NK-92 (cell line): ENCODE measurements around the gene ALDOC.

Experiments used
- DNase-seq: peaks from one replicate; lab custom pipeline; 2025; ENCODE audit not compliant: unreplicated experiment; lab: John Stamatoyannopoulos, UW

Gene ALDOC

DNA sequence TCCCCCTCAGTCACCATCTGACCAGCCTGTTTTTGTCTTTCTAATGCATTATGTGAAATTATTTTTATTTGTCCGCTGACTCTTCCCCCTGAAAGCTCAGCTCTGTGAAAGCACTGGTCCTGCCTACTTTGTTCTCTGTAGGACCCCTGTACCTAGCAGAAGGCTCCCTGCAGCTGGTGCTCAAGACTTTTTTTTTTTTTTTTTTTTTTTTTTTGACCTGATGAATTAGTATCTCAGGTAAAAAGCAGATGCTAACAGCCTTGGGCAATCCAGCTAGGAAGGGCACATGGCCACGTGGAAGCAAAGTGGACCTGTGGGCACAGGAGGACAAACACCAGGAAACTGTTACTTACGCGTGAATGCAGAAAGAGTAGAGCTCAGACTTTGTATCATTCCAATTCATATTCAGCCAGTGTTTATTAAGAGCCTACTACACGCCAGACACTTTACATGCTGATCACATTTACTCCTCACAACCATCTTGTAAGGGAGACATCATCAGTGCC is 23.6 kb downstream of the ALDOC start:
- DNase-seq = no peak

DNA sequence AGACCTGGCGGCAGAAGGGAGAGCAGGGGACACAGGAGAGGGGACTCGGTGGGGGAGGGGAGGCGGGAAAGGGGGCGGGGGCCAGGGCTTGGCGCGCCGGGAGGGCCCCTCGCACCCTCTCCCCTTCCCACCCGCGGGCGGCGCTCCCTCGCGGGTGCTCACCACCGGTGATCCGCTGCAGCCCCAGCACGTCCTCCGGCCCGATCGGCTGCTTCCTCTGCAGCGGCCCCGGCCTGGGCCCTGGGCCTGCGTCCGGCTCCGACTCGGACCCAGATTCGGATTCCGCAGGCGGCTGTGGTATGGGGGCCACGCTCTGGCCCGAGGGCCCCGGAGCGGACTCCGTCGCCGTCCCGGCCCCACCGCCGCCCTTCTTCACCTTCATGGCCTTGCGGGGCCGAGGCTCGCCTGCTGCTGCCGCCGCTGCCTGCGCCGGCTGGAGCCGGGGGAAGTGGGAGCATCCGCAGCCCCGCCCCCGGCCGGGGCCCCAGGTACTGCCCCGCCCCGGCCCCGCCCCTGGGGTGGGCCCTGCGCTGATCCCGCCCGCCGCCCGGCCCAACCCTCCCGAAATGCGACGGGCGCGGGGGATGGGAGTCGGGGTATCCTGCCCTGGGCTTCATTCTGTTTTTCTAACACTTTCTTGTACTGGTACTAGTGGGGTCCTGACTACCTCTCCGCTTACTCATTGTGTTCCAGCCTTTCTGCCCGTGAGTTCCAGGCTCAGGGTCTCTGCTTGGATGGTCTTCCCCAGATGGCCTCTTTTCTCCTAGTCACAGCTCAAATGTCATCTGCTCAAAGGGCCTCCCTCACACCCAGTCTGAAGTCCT is 24.3 kb downstream of the ALDOC start, which contains the start of gene UNC119:
UNC119 (minus strand) TSS at position 449 of the 824 bp plus-strand sequence; CDS start at position 382, 67 bp downstream.
- DNase-seq = no peak

DNA sequence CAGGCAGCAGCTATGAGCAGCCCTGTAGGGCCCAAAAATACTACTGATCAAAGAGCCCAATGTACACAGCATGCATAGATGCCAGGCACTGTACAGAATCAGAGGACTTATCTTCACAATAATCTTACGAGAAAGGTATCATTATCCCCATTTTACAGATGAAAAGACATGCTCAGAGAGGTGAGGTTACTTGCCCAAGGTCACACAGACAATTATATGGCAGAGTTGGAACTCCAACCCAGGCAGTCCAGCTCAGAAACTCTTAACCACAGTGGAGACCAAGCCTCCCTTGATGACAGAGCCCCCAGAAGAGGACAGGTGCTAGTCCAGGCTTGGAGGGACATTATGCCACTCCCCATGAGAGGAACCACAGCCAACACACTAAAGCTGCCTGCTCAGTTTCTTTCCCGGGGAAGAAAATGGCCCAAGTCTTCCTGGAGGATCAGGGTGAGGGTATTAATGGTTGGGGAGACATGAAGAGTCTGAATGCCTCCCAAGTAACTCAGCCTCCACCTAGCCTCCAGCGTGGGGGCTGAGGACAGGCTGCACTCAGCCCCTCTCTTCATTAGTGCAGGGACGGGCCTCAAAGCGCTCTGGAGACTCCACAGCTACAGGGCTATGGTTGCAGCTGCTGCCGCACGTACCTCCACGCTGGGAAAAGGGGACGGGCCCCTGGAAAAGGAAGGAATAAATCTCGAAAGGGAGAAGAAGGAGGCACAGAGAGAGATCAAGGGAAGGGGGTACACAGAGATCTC is 25.1 kb downstream of the ALDOC start:
- no peak for DNase-seq

DNA sequence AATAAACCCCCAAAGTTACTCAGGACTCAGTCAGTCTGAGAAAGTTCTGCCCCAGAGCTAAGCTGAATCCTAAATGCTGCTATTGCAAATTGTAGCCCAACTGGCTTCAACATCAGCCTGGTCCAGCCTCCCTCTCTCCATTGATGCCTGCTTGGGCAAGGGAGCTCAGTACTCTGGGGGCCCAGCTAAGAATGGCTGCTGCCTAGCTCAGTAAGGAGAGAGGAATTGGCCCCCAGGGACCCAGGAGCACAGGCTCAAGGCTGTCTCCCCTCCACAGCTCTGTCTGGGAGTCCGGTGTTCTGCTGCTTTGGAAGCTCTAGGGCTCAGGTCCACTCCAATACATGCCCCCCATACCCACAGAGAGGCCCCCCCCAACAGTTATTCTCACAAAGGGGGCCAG is 25.8 kb downstream of the ALDOC start:
- no peak for DNase-seq

DNA sequence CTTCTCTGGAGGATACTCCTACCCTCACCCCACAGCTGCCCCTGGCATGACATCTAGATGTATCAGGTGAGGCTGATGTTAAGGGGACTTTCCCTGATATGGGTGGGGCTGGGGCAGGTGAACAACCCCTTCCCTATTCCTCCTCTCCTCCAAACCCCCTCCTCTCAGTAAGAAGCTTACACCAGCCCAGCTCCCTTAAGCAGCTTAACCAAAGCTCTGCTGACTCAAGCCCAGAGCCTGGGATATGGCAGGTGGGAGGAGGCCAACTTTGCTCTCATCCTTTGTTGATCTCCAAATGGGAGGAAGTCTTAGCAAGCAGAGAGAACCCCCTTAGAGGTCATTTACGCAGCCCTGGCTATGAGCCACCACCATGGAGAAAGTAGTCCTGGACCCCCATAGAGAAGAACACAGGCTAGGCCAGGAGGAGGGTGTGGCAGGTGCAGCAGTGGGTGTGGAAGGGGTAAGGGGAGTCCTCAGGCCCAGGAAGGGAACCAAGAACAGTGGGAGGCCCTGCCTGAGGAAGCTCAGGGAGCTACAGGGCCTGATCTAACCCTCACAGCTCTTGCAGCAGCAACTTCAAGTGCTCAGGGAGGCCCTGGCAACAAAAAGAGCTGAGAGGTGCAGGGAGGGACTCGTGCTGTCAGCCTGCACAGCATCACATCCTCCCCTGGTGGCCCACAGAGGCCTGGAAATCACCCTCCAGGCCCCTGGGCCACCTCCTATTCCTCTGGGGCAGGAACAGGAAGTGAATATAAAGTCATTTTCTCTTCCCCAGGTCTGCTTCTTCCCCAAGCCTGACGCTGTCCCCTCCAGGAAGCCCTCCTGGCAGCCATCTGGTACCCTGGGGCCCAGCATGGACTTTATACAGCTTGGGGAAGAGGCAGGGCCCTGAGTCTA is 27.2 kb downstream of the ALDOC start:
- no peak for DNase-seq

DNA sequence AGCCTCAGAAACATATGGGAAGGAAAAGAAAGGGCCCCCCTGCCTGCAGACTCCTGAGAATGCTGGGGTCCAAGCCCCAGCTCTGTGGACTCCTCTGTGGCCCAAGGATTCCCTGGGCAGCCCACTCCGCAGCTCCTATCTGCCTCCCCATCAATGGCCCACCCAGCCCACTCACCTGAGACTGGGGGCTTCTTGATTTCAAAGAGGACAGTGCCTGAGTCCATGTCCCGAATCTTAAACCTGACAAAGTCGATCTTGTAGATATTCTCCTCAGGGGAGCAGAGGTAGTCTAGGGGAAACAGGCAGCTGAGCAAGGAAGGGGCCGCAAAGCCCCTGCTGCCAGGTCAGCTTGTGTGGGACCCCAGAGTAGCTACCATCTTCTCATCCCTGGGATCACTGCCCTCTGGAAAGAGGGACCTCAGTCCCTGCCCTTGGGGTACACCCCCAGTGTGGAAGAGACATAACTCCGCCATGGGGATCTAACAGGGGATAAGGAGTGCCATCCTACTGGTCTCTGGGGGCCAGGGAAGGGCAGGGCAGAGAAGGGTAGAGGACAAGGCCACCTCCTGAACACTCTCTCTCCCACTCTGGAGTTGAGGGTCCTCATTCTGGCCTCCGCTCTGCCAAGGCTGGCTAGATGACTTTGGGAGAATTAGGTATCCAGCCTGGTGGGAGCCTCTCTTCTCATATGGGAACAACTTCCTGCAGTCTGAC is 28.1 kb downstream of the ALDOC start:
- DNase-seq = no peak

DNA sequence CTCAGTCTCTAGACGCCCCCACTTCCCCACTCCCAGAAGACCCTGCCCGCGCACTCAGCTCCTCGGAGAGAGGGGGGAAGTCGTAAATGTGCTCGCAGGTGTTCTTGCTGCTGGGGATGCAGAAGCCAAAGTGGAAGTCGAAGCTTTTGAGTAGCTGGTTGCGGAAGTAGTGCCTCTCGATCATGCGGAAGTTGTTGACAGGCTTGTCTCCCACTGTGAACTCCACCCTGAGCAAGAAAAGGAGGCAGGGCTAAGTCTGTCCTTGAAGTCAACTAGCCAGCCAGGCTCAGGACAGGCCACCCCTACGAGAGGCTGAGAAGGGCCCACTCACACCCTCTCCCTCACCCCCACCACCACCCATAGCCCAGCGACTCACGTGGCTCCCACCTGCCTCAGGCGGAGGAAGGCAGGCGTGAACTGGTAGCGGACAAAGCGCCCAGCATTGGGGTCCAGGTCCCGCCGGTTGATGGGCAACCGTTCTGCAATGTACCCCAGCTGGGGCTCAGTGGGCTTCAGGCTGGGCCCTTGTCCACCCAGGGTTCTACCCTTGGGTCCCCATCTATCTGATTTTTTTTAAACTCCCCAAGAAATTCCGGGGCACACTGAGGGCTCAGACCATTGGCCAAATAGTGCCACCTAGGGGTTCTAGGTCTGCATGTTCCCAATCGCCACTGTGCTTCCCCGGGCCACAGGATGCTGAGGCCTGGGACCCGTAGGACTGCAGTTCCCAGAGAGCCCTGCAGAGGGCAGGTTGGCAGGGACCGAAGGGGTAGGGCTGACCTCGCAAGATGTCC is 28.9 kb downstream of the ALDOC start:
- DNase-seq = no peak

DNA sequence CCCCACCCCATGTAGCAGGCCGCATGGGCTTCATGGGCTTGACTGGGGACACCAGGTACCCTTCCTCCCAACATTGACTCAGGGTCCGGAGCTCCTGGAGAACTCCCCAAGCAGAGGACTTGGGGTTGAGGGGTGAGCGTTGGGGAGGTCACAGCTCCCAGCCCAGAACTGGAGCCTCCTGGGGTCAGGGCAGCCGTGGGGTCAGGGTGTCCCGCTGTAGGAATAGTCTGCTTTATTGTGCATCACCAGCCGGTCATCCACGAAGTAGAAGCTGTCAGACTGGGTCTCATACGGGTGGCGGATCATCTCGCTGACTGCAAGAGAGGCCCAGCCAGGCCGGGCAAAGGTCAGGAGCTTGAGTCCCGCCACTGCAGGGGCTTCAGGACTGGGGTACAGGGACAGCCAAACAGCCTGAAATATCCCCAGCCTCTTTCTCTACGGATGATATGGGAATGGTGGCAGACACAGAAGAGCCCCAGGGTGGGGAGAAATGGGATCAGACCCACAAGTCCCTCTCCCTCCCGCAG is 29.5 kb downstream of the ALDOC start:
- no peak for DNase-seq

DNA sequence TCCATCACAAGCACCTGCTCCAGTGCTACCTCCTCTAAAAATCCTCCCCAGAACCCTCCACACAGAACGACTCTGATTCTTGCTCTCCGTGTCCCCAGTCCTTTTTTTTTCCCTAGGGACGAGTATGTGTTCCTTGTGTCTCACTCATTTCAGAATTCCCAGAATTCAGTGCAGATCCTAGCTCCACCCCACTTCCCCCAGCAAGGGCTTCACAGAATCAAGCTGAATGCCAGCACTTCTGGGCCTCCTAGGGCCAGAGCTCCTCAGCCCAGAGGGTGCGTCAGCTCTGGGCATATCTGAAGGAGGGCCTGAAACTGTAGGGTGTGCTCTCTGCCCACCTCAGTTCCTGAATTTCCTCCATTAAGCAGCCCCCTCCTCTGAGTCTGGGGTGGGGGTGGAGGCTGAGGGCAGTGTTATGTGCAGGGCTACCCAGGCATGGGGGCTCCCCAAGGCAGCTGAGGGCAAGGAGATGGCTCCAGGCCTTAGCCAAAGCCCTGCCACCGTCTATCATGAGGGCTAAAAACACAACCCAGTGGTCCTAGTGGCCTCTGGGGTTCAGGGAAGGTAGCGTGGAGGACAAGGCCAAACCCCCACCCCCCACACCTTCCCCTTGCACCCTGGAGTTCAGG is 30.8 kb downstream of the ALDOC start:
- no peak for DNase-seq

DNA sequence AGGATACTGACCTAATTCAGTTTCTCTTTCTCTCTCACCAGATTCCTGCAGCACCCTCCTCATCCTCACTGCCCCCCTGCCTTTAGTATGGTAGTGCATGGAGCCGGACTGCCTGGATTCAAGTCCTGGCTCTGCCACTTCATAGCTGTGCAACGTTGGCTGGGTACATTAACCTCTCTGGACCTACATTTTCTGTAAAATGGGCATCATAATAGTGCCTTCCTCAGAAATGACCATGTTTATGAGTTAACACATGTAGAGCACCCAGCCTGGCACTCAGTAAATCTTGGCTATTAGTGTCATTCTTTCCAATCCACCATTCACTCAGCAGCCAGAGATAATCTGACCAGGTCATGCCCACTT is 31.6 kb downstream of the ALDOC start:
- DNase-seq = no peak

DNA sequence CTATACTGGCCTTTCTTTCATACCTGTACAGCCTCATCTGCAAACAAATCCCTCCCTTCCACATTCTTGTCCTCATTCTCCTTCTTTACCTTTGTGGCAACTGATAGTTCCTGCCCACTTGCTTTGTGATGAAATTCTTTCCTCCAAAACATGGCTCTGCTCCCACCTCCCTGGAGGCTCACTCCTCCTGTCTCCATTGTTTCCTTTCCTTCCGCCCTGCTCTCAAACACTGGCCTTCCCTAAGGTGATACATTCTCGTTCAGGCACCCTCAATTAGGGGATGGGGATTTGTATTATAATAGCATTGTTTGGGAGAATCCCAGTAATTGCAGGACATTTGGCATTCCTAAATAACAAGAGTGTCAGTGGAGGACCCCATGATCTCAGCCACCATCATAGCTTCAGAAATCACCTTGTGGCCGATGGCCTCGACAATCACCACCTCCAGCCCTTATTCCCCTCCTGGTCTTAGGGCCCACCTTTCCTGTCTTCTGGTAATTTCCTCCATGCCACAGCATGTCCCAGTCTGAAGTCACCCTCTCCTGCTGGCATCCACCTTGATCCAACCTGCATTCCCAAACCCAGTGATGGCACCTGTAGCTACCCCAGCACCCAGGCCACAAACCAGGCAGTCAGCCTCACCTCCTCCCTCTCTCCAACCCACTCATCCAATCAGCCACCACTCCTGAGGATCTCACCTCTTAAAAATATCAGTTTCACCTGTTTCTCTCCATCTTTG is 32.1 kb downstream of the ALDOC start:
- no peak for DNase-seq

DNA sequence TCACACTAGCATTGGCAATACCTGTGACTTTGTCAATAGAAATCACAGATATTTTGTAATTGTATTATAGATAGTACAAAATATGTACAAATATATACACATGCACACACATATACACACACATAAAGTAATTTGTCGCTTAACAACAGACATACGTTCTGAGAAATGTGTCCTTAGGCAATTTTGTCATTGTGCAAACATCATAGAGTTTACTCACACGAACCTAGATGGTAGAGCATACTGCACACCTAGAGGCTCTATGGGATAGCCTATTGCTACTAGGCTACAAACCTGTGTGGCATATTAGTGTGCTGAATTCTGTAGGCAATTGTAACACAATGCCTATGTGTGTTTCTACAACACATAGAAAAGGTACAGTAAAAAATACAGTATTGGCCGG is 35.3 kb downstream of the ALDOC start:
- DNase-seq = no peak

DNA sequence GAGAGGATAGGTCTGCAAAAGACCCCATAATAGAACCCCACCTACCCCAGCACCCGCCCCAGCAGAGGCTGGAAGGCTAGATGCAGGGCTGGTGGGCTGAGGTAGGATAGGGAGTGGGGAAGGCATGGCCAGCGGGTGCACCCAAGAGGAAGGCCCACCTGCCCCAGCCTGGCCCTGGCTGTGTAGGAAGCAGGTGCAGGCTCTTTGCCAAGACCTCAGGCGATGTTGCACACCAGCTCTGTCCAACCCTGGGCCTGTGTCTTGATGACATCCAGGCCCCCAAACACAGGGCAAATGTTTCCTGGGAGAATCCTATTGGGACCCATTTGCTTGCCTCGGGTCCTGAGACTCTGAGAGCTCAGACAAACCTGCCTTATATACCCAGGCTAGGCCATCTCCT is 36.5 kb downstream of the ALDOC start:
- no peak for DNase-seq

DNA sequence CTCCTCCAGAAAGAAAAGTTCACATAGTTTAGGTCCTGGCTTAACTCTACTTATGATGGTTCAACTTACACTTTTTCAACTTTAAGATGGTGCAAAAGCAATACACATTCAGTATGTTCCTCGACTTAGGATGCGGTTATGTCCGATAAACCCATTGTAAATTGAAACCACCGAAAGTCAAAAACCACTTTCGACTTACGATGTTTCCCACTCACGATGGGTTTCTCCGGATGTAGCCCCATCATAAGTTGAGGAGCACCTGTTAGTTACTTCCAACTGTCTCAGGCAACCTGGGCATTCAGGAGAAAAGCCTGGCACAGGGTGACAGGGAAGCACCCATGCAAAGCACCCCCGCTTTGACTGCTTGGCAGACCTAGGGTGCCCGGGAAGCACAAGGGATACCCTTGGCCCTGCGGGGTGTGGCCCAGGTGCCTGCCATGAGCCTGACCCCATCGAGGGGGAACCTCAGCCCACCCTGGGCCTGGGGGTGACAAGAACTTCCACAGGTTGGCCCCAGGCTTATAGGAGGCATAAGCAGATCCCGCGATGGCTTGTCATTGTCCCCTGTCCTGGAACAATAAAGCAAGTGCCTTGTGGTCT is 38.3 kb downstream of the ALDOC start:
- DNase-seq = no peak

DNA sequence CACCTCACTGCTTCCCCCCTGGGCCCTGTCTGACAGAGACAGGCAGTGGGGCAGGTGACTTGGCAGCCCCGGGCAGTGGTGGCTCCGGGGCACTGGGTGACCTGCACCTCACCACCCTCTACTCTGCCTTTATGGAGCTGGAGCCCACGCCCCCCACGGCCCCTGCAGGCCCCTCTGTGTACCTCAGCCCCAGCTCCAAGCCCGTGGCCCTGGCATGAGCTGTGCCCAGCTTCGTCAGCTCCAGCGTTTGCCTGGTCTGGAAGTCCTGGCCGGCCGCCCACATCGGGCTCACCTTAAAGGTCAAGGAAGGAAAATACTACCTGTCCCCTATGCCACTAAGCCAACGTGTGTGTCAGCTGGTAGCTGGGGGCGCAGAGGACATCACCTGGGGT is 39.5 kb downstream of the ALDOC start:
- DNase-seq = no peak

DNA sequence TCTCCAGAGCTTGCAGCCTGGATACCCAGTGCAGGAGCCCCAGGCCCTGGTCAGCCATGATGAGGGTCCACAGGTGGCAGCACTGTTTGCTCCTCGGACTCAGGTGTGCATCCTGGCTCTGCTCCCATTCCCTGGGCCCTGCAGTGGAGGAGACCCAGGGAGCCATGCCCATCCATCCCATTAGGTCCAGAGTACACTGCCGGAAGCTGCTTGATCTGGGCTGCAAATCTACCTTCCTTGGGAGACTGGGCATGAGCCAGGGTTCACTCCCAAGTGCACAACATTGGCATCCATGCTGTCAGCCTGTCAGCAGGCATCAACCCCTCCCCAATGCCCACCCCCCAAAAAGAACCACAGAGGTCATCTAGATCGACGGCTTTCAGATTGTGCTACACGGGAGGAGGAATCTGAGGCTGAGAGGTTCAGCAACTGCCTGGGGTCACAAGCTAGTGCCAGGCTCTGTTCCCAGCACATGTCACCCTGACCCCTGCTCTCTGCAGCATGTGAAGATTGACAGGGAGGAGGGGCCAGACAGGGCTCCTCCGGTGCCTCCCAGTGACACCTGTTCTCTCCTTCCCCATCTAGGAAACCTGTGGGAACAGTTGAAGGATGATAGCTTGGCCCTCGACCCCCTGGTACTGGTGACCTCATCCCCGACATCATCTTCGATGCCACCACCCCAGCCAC is 40.0 kb downstream of the ALDOC start:
- DNase-seq = no peak

DNA sequence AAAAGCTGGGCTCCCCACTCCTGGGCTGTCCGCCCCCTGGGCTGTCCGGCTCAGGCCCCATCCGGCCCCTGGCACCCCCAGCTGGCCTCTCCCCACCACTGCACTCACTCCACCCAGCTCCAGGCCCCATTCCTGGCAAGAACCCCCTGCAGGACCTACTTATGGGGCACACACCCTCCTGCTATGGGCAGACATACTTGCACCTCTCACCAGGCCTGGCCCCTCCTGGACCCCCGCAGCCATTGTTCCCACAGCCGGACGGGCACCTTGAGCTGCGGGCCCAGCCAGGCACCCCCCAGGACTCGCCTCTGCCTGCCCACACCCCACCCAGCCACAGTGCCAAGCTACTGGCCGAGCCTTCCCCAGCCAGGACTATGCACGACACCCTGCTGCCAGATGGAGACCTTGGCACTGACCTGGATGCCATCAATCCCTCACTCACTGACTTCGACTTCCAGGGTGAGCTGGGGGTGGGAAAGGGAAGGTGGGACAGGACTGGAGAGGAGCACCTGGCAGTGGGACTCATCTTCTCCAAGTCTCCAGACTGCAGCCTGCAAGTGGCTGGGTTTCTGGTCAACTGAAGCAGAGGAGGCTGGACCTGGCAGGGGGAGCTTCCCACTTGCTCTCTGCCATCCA is 41.8 kb downstream of the ALDOC start:
- no peak for DNase-seq
